DND-41 (cell line): ENCODE measurements around the gene CELSR1.

Experiments
- CTCF ChIP-seq: IDR thresholded peaks from 2 replicates; pipeline ENCODE4 v1.5.1; 2012; ENCODE audit warnings: borderline replicate concordance, low read length, moderate library complexity, mild to moderate bottlenecking; ENCODE audit not compliant: poor library complexity, severe bottlenecking; ENCODE audit errors: extremely low read depth
- EZH2 ChIP-seq: IDR thresholded peaks from 3 replicates; pipeline ENCODE4 v1.6.1; 2012; ENCODE audit warnings: borderline replicate concordance, low read depth, mild to moderate bottlenecking, moderate library complexity, low read length, inconsistent platforms; ENCODE audit not compliant: severe bottlenecking

GRCh38 chr22:46580940-46581537, 43.6 kb upstream of the CELSR1 start:
- TF ChIP-seq CTCF (no peak), EZH2 (no peak)
